GM19240 (cell line): Measurements from ENCODE around the gene VEGFC.

Source experiments
- DNase-seq: peaks from one replicate; pipeline ENCODE4 v3.0.0; 2011; ENCODE audit warnings: low spot score; ENCODE audit not compliant: insufficient read length

Gene VEGFC

DNA sequence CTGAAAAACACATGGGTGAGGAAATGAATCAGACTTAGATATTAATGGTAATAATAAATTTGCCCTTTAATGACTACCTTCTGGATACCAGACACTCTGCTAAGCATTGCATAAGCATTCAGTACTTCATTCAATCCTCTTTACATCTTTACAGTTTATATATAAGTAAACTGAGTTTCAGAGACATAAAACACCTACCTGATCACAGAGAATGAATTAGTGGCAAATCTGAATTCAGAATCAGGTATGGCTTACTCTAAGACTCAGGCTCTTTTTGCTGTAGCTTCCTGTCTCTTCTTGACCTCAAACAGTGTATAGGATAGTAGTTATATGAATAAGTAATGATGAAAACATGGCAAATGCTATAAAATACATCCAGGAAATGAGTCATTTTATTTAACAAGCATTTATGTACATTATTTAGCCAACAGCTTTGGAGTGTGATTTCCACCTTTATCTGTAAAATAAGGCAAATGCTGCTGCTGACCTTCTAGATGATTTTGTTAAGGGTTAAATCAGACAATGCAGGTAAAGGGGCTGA is 83.9 kb downstream of the VEGFC start:
- DNase-seq: no peak

GRCh38 chr4:176690716-176691115 is 102.0 kb downstream of the VEGFC start:
- no peak for DNase-seq

GRCh38 chr4:176680668-176681180 is 112.0 kb downstream of the VEGFC start:
- no peak for DNase-seq

- no peak for DNase-seq
Measured at GRCh38 chr4:176676901-176677300, 115.8 kb downstream of the VEGFC start.

GRCh38 chr4:176675810-176676209 is 116.9 kb downstream of the VEGFC start:
- DNase-seq: no peak

GRCh38 chr4:176671532-176671931 is 121.2 kb downstream of the VEGFC start:
- DNase-seq: no peak

GRCh38 chr4:176668324-176668723 is 124.4 kb downstream of the VEGFC start:
- DNase-seq: no peak

DNA sequence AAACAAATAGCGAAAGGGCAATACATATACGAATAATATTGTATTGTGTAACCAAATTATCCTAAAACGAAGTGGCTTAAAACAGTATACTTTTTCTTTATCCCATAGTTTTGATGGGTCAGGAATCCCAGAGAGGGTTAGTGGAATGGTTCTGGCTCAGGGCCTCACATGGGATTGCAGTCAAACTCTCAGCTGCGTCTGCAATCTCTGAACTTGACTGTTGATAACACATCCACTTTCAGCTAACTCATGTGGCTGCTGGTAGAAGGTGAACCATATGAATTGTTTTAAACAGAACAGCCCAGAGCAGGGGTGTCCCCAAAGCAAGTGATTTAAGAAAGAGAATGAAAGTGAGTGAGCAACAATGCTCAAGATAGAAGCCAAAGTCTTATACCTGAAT is 127.8 kb downstream of the VEGFC start:
- no peak for DNase-seq

GRCh38 chr4:176660561-176660960 is 132.2 kb downstream of the VEGFC start:
- no peak for DNase-seq

GRCh38 chr4:176656108-176656507 is 136.6 kb downstream of the VEGFC start:
- no peak for DNase-seq

GRCh38 chr4:176654565-176655216 is 138.0 kb downstream of the VEGFC start:
- DNase-seq: no peak

DNA sequence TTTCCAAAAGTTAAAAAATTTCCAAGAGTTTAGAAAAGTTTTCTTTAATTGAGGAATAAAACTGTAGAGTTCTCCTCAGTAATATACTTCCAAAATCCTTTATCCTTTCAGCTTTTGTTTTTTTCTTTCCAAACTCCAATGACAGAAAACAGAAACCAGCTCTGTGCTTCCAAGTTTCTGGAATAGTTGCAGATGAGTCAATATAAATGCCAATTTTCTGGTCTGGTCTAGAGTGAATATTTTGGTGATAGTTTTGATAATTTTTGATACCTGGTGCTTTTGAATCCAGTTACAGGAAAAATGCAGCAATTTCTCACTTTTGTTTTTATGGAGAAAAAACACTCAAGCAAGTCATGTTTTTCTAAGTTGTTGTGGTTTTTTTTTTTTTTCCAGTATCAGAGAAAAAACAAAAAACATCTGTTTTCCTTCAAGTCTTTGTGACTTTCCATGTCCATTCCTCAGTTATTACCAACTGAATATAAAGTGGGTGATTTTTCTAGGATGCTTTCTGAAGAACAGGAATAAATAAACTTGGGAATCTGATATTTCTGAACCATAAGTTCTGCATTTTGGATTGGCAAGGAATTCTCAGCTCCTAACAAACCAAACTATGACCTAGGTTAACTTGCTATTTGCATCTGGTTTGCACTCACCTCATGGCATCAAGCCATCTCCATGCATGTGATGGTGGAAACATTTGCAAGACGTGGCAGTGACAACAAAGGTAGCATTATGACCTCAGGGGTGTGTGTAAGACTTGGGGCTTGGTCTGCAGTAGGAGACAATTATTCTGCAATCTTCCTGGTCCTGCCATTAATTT is 139.1 kb downstream of the VEGFC start:
- no peak for DNase-seq

- no peak for DNase-seq
Measured at GRCh38 chr4:176646311-176646710, 146.4 kb downstream of the VEGFC start.

- DNase-seq: no peak
Measured at GRCh38 chr4:176645246-176645960, 147.3 kb downstream of the VEGFC start.

DNA sequence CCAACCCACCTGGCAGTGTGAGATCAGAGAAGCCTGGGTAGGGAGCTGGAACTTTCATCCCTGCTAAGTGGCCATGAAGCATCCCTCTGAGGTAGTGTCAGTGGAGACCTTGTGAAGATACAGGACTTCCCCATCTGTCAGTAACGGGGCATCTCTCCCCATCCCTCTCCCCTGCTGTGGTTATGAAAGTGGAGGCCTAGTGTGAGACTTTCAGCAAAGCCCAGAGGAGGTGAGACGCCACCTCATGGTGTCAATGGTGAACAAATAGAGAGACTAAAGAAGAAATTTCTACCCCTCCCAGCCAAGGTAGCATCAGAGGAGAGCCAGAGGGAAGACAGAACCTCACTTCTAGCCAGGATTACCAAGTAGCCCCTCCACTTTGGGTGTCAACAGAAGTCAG is 150.2 kb downstream of the VEGFC start:
- no peak for DNase-seq

DNA sequence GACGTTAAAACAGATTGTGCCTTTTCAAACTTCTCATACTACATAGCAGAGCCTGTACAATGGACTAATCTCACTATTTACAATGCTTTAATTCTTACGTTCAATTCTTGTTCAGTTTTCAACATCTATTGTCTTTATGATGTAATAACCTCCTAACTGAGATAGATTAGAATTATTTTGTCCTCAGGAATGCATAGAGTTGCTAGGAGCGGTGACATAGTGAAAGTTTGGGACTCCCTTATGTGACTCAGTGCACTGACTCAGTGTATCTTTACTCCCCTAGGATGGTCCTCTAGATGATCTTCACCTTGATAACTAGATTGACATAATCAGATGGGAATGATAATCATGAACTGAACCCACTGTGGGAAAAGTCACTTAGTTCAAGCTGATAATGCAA is 151.5 kb downstream of the VEGFC start:
- DNase-seq: no peak

- no peak for DNase-seq
Measured at GRCh38 chr4:176638992-176639391, 153.7 kb downstream of the VEGFC start.

GRCh38 chr4:176636292-176636691 is 156.4 kb downstream of the VEGFC start:
- DNase-seq: no peak

GRCh38 chr4:176635372-176636261 is 157.1 kb downstream of the VEGFC start:
- no peak for DNase-seq
